Right atrium auricular region (tissue), 2 donors: ENCODE data around the gene MAMDC4. TPM values are rescaled to one million over a fixed set of nuclear protein-coding genes. Genes with fewer than 3 reads are reported as not detected.

ENCODE experiments used
- DNase-seq: peaks from one replicate; pipeline ENCODE4 v3.0.0-alpha.2; 2019; ENCODE audit warnings: low spot score
- H3K27ac ChIP-seq, 2 donors: fragments of 200-600 bp; sonication (generic); 1 replicate in 1 of 2; 2 replicates in 1 of 2; pipeline ENCODE4 v1.5.1; 2016 to 2019
- H3K27me3 ChIP-seq, 2 donors: fragments of 200-600 bp; sonication (generic); one replicate each; pipeline versions ENCODE4 v1.5.1 to v1.6.0; 2017 to 2019
- H3K36me3 ChIP-seq: fragments of 200-600 bp; sonication (generic); one replicate; pipeline ENCODE4 v1.5.1; 2016
- H3K4me1 ChIP-seq, 2 donors: fragments of 200-600 bp; sonication (generic); one replicate each; pipeline versions ENCODE4 v1.5.1 to v1.6.0; 2017 to 2019
- H3K4me3 ChIP-seq, 2 donors: fragments of 200-600 bp; sonication (generic); 1 replicate in 1 of 2; 2 replicates in 1 of 2; pipeline ENCODE4 v1.5.1; 2017 to 2019; ENCODE audit warnings: mild to moderate bottlenecking in 1 of 2, moderate library complexity in 1 of 2
- H3K9me3 ChIP-seq, 2 donors: fragments of 200-600 bp; sonication (generic); one replicate each; pipeline ENCODE4 v1.5.1; 2019
- CTCF ChIP-seq, 2 donors: fragments of 200-600 bp; sonication (generic); IDR thresholded peaks; one replicate each; pipeline ENCODE4 v1.5.1; 2019; ENCODE audit warnings: antibody characterized with exemption in 2 of 2
- total RNA-seq, 2 donors: library from RNA; depleted of rRNA; stranded (reverse); fragments of >200 nt; gene quantifications; one replicate each; pipeline ENCODE4 v1.1.0, GENCODE V29; 2016

The MAMDC4 gene
- total RNA-seq, 2 donors from 2014 or later: 1.7 to 2.0 TPM

DNA sequence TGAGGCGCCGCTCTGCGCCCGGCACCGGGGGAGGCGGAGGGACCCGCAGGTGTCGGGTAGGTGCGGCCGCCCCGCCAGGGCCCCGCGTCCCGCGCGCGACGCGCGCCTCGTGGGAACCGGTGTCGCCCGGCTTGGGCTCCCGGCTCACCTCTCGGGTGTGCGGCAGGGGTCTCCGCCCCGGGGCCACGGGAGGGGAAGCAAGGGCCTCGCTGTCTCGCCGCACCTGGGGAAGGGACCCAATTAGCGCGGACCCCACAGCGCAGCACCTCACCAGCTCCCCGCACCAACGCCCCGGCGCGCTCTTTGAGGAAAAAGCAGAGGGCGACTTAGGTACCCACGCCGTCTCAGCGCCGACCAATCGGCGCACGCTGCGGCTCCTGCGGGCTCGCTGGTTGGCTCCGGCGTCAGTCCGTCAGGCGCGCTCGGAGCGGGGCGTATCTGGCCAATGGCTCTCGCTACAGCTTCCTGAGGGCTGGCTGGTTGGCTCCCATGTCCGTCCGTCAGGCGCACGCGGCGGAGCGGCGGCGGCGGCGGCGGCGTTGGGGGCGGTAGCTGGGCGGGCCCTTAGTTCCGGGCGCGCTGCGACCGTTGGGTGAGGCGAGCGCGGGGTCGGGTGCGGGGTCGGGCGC, 33.9 kb downstream of the MAMDC4 start, which contains the start of gene TRAF2:
Gene TRAF2 (plus strand): TSS at position 567 of the 629 bp plus-strand sequence. CDS start 12,225 bp downstream, outside the sequence.
- peak within 1 kb of the TSS; percentile 80 to 97 for H3K4me3 ChIP-seq
- no peak for TF ChIP-seq CTCF (IDR thresholded peaks at IDR 0.05)
- no peaks in the 10 kb centered on the region for H3K9me3 ChIP-seq
- DNase-seq: peak; percentile 97
- peaks cover 0 to 34% of the 10 kb centered on the region in 2 donors for H3K4me1 ChIP-seq
- no peaks in the 10 kb centered on the region for H3K27me3 ChIP-seq
- peak within 1 kb of the TSS; percentile 79 to 90 for H3K27ac ChIP-seq
- no peaks in the 10 kb centered on the region for H3K36me3 ChIP-seq

DNA sequence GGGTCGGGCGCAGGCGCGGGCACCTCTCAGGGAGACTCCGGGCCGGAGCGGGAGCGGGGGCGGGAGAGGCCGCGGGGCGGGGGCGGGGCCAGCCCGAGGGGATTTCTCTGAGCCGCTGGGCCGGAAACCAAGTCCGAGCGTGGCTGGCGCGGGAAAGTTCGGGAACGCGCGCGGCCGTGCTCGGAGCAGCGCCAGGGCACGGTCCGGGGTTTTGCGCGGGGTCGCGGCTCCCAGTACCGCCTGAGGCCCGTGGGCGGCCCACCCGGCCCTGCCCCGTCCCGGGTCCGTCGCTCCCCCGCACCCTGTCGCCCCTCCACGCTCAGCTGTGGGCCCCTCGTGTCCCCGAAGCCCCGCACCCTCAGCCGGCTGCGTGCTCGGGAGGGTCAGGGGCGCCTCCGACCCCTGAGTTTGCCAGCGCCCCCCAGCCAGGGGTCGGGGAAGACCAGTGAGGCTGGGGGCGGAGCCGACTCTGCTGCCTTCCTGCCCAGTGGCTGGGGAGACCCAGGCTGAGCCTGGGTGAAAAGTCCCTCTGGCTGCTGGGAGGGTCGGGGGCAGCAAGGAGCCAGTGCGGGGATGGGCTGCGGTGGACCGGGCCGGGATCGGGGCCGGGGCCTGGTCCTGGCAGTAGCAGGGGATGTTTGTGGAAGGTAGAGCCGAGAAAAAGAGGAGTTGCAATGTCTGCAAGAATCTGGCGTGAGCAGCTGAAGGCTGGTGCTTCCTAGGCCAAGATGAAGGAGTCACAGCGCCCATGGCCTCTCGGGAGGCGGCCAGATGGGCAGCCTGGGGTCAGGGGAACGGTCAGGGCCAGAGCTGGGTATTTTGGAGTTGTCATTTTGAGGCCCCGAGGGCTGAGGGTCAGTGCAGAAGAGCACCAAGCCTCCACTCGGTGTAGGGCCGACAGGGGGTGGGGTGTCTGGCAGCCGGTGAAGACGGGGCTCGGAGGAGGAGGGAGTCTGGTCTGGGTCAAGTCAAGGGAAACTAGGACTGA, 34.8 kb downstream of the MAMDC4 start:
- peak overlapping the region; percentile 80 to 97 for H3K4me3 ChIP-seq
- no peaks in the 10 kb centered on the region for H3K36me3 ChIP-seq
- DNase-seq: no peak
- peaks cover 0 to 28% of the 10 kb centered on the region in 2 donors for H3K4me1 ChIP-seq
- H3K27ac ChIP-seq: peak overlapping the region; percentile 79 to 90
- no peaks in the 10 kb centered on the region for H3K27me3 ChIP-seq
- no peak for TF ChIP-seq CTCF (IDR thresholded peaks at IDR 0.05)
- no peaks in the 10 kb centered on the region for H3K9me3 ChIP-seq

GRCh38 chr9:136888454-136888853, 36.3 kb downstream of the MAMDC4 start:
- no peaks in the 10 kb centered on the region for H3K27me3 ChIP-seq
- no peak for DNase-seq
- no peak overlapping the region for H3K4me3 ChIP-seq
- no peak for TF ChIP-seq CTCF (IDR thresholded peaks at IDR 0.05)
- peaks cover 0 to 17% of the 10 kb centered on the region in 2 donors for H3K4me1 ChIP-seq
- H3K27ac ChIP-seq: no peak overlapping the region
- H3K36me3 ChIP-seq: peaks cover 4% of the 10 kb centered on the region
- H3K9me3 ChIP-seq: no peaks in the 10 kb centered on the region

DNA sequence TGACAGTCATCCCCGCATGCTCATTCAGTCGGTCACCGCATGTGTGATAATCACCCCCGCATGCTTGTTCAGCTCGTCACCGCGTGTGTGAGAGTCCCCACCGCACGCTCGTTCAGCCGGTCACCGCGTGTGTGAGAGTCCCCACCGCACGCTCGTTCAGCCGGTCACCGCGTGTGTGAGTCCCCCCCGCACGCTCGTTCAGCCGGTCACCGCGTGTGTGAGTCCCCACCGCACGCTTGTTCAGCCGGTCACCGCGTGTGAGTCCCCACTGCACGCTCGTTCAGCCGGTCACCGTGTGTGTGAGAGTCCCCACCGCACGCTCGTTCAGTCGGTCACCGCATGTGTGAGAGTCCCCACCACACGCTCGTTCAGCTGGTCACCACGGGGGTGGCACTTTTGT, 37.7 kb downstream of the MAMDC4 start:
- Histone ChIP-seq H3K4me3 (no peak overlapping the region), H3K27ac (no peak overlapping the region), H3K4me1 (peaks cover 0 to 17% of the 10 kb centered on the region in 2 donors), H3K27me3 (no peaks in the 10 kb centered on the region), H3K36me3 (peaks cover 4% of the 10 kb centered on the region), H3K9me3 (no peaks in the 10 kb centered on the region)
- no peak for DNase-seq
- no peak for TF ChIP-seq CTCF (IDR thresholded peaks at IDR 0.05)

GRCh38 chr9:136890661-136891060, 38.5 kb downstream of the MAMDC4 start:
- no peak overlapping the region for H3K4me3 ChIP-seq
- peaks cover 0 to 13% of the 10 kb centered on the region in 2 donors for H3K4me1 ChIP-seq
- no peak for DNase-seq
- H3K9me3 ChIP-seq: no peaks in the 10 kb centered on the region
- H3K27me3 ChIP-seq: no peaks in the 10 kb centered on the region
- no peak overlapping the region for H3K27ac ChIP-seq
- peaks cover 4% of the 10 kb centered on the region for H3K36me3 ChIP-seq
- TF ChIP-seq CTCF (IDR thresholded peaks at IDR 0.05): no peak
